Stimulated activated CD4-positive, alpha-beta T cell treated with anti-CD3 and anti-CD28 coated beads, Interleukin-4, amount 100 ng/mL, for 4 hours (primary cell): Measurements from ENCODE around the gene LTBP4.
"Not testable (repeated sequence)": the region's sequence is repeated elsewhere in the genome, so short reads cannot be mapped to it uniquely, and the experiment has no call there.

ENCODE experiments used
- DNase-seq, 2 experiments: peaks; one replicate each; pipeline ENCODE4 v3.0.0-alpha.2; 2020

LTBP4 gene

DNA sequence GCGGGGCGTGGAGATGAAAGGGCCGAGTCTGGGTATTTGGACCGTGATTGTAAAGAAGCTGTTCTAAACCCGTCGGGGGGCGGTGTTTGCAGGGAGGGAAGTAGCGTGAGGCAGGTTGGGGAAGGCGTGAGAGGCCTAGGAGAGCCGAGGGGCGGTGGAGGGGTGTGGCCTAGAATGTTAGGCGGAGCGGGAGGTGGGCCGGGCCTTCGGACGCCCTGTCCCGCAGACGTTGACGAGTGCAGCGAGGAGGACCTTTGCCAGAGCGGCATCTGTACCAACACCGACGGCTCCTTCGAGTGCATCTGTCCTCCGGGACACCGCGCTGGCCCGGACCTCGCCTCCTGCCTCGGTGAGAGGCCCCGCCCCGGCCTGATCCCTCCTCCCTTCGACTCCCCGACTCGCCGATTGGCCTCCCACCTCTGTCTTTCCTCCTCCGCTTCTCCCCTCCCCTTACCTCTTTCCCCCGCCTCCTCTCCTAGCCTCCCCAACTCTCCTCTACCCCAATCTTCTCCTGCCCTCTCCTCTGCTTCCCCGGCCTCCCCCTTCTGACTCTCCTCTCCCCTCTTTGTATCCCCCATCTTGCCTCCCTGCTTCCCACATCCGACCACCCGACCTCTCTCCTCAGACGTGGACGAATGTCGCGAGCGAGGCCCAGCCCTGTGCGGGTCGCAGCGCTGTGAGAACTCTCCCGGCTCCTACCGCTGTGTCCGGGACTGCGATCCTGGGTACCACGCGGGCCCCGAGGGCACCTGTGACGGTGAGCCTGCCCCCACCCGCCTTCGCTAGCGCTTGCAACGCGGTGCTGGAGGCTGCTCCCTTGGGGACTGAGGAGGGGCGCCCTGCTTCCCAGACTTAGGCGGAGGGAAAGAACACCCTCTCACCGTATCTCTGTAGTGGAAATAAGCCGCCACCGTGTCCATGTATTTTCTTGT is 12.8 kb downstream of the LTBP4 start:
- peak; percentile 85 to 93 for DNase-seq

DNA sequence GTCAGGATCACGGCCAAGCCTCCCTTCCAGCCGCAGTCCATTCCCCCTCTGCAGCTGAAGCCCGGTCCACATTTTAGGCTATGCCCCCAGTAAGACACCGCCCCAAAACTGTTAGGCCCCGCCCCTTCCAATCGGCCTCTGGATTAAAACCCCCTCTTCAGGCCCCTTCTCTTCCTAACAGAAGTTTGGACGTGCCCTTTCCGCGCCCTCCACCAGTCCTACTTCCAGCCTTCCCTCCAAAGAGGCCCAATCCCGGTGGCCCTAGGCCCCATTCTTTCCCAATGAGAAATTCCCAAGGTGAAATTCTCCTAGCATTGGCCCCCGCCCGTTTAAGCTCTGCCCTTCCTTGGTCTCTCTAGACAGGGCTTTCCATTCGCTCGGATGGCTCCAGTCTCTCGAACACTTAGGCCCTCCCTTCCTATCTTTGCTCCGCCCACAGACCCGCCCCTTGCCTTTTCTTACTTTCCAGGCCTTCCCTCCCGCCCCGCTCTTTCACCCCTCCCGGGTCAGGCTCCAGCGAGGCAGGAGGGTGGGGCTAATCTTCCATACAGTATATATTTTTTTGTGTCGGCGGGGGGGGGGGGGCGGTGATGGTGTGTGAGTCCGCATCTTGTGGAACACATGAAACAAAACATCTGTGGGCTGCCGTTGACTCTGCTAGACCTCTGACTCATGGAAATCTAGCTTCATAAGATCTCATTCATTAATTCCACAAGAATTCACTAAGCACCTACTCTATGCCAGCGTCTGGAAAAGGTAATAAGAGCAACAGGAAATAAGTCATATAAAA is 13.6 kb downstream of the LTBP4 start:
- peak; percentile 95 to 98 for DNase-seq

DNA sequence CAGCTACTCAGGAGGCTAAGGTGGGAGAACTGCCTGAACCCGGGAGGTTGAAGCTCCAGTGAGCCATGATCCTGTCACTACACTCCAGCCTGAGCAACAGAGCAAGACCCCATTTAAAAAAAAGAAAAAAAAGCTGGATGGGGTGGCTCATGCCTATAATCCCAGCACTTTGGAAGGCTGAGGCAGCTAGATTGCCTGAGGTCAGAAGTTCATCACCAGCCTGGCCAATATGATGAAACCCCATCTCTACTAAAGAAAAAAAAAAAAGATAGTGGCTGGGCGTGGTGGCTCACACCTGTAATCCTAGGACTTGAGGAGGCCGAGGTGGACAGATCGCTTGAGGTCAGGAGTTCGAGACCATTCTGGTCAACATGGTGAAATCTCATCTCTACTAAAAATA is 15.0 kb downstream of the LTBP4 start:
- no peak for DNase-seq

DNA sequence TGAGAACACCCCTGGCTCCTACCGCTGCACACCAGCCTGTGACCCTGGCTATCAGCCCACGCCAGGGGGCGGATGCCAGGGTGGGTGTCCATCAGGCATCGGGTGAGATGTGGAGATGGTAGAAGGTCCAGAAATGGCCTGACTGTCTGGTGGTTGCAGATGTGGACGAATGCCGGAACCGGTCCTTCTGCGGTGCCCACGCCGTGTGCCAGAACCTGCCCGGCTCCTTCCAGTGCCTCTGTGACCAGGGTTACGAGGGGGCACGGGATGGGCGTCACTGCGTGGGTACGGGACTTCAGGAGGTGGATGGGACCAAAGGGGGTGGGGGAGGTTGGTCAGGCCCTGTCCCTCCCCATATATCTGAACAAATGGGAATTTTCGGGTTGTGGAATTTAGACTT is 15.8 kb downstream of the LTBP4 start:
- DNase-seq: no peak

DNA sequence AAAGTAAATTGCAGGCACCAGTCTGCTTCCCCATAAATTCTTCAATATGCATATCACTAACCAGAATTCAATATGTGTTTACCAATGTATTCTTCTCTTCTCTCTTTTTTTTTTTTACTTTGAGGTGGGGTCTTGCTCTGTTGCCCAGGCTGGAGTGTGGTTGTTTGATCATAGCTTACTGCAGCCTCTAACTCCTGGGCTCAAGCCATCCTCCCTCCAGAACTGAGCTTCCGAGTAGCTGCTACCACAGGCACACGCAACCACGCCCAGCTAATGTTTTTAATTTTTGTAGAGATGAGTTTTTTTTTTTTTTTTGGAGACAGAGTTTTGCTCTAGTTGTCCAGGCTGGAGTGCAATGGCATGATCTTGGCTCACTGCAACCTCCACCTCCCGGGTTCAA is 16.8 kb downstream of the LTBP4 start:
- DNase-seq: no peak

DNA sequence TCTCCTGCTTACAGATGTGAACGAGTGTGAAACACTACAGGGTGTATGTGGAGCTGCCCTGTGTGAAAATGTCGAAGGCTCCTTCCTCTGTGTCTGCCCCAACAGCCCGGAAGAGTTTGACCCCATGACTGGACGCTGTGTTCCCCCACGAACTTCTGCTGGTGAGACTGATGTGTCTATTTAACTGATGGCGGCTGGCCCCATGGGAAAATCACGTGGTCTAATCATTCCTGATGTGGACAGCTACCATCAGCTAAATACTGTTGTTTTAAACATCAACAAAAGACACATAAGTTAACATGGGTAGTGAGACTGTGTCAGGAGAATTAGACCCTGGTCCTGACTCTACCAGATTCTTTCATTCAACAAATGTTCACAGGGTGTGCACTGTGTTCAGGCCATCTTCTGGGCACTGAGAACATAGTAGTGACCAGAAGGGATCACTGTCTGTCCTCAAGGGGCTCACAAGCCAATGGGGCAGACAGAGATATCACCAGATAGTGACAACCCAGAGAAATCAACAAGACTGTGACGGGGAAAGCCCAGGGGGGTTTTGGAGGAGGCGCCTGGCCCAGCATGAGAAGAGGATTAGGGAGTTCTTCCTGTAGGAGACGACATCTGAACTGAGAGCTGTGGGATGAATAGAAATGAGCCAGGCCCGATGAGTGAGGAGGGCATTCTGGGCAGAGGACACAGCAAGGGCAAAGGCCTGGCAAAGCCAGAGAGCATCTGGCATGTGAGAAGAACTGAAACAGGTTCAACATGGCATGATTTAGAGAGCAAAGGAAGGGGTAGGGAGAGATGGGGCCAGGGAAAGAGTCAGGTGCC is 18.4 kb downstream of the LTBP4 start:
- no peak for DNase-seq

DNA sequence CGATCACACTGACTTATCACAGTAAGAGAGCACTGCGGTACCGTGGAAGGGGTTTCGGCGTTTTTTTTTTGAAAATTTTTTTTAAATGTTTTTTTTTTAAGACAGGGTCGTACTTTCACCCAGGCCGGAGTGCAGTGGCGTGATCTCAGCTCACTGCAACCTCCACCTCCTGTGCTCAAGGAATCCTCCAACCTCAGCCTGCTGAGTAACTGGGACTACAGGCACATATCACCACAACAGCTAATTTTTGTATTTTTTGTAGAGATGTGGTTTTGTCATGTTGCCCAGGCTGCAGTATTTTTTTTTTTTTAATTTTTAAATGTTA is 19.0 kb downstream of the LTBP4 start:
- DNase-seq: no peak

DNA sequence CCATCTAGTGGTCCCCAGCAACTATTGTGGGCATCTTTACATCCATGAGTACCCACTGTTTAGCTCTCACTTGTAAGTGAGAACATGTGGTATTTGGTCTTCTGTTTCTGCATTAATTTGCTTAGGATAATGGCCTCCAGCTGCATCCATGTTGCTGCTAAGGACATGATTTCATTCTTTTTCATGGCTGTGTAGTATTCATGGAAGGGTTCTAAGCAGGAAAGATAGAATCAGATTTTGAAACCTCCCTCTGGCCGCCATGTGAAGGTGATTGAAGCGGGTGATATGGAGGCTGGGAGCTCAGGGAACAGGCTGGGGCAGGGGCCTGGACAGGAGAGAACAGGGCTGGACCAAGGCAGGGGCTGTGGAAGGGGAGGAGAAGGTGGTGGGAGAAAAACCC is 20.1 kb downstream of the LTBP4 start:
- DNase-seq: no peak

DNA sequence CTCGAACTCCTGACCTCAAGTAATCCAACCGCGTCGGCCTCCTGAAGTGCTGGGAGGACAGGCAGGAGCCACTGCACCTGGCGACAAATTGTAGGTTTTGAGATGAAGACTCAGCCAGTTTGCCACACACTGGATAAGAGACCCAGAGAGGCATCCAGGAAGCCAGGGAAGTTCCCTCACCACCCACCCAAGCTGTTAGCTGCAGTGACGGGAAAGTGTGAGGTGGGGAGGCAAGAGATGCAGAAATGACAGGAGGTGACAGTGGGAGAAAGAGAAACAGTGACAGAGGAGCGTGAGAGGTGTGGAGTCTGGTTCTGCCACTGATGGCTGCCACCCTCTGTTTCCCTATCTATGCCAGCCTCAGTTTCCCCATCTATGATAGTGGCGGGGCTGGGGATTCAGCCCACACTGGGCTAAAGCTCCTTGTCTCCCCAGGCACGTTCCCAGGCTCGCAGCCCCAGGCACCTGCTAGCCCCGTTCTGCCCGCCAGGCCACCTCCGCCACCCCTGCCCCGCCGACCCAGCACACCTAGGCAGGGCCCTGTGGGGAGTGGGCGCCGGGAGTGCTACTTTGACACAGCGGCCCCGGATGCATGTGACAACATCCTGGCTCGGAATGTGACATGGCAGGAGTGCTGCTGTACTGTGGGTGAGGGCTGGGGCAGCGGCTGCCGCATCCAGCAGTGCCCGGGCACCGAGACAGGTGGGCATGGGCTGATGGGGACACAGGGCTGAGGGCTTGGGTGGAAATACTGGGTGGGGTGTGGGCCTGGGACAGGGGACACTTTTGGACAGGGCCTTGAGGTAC is 21.0 kb downstream of the LTBP4 start:
- no peak for DNase-seq

DNA sequence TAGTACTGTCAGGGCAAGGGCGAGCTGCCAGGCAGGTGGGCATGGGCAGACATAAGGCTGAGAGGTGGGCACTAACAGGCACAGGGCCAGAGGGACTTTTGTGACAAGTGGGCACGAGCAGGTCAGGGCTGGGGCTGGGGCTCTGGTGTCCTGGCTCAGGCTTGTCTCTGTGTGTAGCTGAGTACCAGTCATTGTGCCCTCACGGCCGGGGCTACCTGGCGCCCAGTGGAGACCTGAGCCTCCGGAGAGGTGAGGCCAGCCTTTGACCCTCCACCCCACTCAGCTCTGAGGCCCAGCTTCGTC is 21.6 kb downstream of the LTBP4 start:
- DNase-seq: no peak

DNA sequence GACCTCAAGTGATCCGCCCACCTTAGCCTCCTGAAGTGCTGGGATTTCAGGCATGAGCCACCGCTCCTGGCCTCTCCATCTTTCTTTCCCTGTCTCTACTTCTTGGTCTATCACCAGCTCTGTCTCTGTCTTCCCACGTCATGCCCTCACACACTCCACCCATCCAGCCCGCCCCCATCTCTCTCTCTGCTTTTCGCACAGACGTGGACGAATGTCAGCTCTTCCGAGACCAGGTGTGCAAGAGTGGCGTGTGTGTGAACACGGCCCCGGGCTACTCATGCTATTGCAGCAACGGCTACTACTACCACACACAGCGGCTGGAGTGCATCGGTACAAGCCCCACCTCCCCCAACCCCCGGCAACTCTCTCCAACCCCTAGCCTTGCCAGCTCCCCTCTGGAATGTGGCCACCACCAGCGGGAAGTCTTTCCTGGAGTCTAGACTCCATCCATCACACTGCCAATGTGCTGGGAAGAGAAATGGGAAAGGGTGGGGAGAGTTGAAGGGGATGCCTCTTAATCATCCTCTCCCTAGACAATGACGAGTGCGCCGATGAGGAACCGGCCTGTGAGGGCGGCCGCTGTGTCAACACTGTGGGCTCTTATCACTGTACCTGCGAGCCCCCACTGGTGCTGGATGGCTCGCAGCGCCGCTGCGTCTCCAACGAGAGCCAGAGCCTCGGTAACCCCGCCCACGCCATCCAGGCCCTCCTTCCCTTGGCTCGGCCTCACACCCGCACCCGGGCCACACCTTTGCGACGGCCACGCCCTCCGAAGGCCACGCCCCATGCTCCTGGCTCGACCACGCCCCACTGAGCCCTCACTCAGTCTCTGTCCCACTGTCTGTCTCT is 22.5 kb downstream of the LTBP4 start:
- DNase-seq: no peak

DNA sequence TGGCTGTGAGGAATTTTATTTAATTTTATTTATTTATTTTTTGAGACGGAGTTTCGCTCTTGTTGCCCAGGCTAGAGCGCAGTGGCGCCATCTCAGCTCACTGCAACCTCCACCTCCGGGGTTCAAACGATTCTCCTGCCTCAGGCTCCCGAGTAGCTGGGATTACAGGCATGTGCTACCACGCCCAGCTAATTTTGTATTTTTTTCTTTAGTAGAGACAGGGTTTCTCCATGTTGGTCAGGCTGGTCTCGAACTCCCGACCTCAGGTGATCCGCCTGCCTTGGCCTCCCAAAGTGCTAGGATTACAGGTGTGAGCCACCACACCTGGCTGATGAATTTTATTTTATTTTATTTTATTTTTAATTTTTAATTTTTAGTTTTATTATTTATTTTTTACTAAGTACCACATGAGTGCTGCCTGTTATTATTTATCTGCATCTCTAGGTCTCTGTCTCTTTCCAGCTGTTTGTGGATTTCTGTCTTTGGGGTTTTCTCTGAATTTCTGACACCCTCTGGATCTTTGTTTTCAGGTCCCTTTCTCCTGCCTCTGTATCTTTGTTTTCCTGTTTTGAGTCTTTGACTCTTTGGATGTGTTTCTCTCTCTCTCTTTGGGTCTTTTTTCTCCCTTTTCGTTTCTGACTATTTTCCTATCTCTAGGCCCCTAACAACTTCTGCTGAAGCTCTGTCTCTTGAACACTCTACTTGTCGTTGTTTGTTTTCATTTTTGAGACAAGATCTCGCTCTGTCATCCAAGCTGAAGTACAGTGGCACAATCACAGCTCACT is 23.4 kb downstream of the LTBP4 start:
- not testable (repeated sequence) for DNase-seq

DNA sequence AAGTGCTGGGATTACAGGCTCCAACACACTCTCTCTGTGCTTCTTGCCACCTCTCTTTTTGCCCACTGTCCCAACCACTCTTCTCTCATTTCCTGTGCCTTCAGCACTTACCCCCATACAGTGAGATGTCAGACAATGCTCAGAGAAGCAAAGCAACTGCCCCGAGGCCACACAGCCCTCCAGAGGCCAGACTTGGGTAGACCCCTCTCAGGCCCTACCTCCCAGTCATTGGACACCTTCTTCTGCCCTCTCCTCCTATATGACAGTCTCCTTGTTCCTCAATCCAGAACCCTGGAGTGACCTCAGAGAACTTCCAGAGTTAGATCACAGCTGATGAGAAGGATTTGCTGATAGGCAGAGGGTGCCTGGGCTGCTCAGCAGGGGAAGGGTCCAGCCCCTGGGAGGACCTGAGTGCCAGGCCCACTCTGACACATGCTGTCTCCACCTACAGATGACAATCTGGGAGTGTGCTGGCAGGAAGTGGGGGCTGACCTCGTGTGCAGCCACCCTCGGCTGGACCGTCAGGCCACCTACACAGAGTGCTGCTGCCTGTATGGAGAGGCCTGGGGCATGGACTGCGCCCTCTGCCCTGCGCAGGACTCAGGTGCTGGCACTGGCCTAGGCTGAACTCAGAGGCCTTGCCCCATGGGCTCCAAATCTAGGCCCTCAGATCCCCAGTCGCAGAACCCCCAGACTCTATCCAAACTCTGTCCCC is 24.4 kb downstream of the LTBP4 start:
- DNase-seq: no peak

DNA sequence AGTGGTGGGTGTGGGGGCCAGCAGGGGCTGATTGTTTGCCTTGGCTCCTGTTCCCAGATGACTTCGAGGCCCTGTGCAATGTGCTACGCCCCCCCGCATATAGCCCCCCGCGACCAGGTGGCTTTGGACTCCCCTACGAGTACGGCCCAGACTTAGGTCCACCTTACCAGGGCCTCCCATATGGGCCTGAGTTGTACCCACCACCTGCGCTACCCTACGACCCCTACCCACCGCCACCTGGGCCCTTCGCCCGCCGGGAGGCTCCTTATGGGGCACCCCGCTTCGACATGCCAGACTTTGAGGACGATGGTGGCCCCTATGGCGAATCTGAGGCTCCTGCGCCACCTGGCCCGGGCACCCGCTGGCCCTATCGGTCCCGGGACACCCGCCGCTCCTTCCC is 25.7 kb downstream of the LTBP4 start:
- DNase-seq: no peak

DNA sequence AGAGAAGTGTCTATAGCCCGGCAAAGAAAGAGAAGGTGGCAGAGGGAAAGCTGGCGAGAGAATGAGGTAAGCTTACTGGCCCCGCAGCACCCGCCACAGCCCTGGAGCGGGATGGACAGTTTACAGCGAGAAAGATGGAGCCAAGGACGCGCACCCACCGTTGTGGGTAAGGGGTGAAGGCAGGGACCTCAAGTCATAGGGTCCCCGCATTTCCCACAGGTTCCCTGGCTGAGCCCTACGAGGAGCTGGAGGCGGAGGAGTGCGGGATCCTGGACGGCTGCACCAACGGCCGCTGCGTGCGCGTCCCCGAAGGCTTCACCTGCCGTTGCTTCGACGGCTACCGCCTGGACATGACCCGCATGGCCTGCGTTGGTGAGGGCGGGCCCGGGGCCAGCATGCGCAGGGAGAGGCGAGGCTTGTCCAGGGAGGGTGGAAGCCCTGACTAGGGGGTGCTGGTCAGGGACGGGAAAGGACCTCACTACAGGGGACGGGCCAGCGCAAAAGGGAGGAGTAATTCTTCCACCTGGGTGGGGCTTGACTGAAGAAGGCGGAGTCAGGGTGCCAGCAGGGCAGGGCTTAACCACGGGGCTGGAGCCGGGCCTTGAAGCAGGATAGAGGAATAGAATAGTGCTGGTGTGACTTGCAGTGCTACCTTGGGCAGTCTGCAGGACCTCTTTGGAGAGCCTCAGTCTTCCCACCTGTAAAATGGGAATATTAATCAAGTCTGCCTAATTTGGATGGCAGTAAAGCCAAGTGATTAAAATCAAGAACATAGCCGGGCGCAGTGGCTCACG is 26.5 kb downstream of the LTBP4 start:
- DNase-seq: no peak

DNA sequence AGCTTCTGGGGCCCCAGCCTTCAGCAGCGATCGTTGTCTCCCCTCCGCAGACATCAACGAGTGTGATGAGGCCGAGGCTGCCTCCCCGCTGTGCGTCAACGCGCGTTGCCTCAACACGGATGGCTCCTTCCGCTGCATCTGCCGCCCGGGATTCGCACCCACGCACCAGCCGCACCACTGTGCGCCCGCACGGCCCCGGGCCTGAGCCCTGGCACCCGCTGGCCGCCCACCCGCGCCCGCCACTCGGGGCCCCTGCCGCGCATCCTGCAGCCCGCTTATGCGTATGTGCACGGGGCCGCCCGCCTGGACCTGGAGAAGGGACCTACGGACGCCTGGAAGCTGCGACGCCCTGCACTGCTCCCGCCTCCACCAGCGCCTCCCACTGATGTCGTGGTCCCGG is 28.2 kb downstream of the LTBP4 start:
- no peak for DNase-seq

DNA sequence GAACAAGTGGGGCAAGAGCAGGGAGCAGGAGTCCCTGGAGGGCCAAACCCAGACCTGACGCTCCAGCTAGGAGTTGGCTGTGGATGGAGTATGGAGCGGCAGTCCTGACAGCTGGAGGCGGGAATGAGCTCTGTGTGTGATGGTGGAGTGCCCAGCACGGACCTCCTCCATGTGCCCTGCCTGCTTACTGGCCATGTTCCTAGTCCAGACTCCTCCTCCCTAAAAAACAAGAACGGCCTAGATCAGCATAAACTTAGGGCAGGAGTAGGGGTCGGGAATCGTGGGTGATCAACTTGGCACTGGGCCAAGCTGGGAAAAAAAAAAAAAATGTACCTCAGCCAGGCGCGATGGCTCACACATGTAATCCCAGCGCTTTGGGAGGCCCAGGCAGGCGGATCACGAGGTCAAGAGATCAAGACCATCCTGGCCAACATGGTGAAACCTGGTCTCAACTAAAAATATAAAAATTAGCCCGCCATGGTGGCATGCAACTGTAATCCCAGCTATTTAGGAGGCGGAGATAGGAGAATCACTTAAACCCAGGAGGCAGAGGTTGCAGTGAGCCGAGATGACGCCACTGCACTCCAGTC is 29.5 kb downstream of the LTBP4 start:
- no peak for DNase-seq

DNA sequence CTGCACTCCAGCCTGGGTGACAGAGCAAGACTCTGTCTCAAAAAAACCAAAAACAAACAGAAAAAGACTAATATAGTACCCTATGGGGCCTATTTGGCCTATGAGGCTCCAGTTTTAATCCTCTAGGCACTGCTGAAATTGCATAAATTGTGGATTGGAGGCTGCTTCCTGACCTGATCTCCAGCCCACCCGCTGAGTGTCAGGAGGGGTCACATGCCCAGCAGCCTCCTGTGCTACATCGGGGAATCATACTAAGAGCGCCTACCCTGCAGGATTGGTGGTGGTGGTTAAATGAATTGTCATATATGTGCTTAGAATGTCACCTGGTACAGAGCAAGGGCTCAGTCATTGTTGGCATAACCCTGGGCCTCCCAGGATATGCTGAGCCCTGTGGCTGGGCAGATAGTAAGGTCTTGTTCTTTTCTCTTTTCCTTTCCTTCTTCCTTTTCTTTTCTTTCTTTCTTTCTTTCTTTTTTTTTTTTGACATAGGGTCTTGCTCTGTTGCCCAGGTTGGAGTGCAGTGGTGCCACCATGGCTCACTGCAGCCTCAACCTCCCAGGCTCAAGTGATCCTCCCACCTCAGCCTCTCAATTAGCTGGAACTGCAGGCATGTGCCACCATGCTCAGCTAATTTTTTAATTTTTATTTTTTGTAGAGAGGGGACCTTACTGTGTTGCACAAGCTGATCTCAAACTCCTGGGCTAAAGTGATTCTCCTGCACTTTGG is 31.3 kb downstream of the LTBP4 start:
- no peak for DNase-seq
